CD4-positive, alpha-beta T cell treated with Interferon alpha-2 for 1 hour (primary cell): ENCODE measurements around the gene JMJD6.
"Not testable (repeated sequence)": the region's sequence is repeated elsewhere in the genome, so short reads cannot be mapped to it uniquely, and the experiment has no call there.

Experiments
- DNase-seq, 2 donors: peaks; one replicate each; pipeline ENCODE4 v3.0.0-alpha.2; 2020 to 2022

Gene JMJD6

DNA sequence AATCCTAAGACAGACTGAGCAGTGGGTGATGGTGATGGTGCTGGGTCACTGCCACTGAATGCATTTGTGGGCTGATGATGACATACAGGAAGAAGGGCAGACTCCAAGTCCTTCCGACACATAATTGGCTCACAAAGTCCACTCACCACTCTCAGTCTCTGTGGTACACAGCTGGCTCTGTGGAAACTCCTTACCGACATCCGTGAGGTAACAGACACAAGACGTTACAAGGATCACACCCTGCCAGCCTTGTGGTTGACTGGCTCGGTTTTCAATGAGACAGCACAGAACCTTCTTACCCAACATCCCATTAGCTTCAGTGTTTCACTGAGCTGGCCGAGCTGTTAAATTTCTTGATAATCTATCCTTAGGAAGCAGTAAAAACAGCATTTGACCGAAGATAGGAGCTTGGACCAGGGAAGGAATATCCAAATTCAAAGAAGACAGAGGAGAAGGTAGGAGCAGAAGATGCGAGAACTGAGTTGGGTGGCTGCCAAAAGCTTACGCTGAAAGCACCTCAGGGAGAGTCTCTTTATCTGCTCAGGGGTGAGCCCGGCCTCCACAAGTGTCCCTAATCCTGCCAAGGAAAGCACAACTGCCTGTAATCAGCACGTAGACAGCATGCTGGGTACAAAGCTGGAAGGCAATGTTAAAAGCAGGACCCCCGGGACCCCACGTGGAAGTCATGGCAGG lies 10.1 kb downstream of the JMJD6 start:
- DNase-seq = peak; percentile 86 to 87

DNA sequence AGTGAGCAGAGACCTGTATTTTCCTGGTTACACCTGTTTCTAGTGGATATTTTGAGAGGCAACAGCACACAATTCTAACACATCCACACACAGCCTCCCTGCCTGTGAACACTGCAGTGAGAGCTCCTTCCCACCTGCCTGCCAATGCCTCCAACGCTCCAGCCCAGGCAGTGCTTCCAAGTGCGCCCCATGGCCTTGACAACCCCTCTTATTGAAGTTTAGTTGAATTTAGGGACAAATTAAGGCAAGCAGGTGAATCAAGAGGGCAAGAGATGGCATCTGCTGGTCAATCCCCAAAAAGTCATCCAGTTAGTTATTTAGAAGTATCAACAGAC lies 10.9 kb downstream of the JMJD6 start:
- no peak for DNase-seq

DNA sequence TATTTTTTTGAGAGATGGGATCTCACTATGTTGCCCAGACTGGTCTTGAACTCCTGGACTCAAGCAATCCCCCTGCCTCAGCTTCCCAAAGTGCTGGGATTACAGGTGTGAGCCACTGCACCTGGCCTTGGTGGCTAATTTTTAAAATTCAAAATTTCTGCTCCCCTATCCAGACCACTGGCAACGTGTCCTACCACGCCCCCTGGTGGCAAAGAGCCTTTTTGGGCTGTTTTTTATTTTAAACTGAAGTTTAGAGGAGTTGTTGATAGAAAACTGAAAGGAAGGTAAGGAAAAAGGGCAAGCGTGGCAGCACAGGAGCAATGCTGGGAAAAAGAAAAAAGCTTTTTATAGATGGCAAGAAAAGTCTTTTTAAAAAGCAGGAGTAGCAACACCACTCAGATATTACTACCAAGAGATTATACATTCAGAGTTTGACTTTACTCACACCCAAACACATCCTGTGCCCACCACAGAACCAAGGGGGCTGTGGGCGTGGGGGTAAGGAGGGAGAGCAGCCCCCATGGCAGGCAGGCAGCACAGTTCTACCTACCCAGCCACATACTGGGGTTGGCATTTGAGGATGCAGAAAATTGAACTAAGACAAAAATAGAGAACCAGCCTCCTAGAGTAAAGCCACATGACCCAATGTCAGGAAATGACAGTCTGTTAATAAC lies 11.4 kb downstream of the JMJD6 start:
- peak; percentile 68 to 81 for DNase-seq

DNA sequence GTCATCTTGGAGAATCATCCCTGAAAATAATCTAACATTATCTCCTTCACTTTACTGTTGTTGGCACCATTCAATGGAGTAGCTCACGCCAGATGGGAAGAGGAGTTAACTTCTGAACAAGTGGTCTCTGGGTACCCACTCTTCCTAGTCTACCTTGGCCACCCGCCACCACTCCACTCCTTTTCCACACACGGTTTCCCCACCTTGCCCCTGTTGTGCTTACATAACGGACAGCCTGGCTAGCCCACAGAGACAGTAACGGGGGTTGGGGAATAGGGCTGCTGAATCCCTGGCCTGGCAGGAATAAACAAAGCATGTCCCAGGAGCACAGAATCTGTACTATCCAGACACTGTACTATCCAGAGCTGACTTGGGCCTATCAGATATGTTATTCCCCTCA lies 12.1 kb downstream of the JMJD6 start:
- DNase-seq = no peak

DNA sequence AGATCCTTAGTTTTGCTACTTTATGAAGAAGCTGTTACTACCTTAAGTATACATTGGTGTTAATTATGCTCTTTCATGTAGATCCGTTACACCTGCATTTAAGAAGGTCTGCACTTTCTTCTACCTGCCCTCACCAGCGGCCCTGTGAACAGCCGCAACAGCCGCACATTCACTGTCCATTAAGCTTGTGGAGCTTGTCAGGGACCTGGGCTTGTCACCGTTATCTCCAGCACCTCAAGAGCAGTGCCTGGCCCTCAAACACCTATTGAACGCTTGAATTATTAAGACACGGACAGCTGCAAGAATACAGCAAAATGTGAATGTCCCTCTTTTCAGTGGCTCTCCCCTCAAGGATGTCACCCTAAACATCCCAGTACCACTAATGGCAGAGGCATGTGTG lies 12.6 kb downstream of the JMJD6 start:
- no peak for DNase-seq

DNA sequence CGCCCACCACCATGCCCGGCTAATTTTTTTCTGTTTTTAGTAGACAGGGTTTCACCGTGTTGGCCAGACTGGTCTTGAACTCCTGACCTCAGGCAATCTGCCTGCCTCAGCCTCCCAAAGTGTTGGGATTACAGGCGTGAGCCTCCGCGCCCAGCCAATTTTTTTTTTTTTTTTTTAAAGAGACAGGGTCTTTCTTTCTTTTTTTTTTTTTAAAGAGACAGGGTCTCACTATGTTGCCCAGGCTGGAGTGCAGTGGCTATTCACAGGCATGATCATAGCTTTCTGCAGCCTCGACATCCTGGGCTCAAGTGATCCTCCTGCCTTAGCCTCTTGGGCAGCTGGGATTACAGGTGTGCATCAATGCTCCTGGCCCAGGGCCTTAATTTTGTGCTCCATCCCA lies 14.1 kb downstream of the JMJD6 start:
- DNase-seq = not testable (repeated sequence)

DNA sequence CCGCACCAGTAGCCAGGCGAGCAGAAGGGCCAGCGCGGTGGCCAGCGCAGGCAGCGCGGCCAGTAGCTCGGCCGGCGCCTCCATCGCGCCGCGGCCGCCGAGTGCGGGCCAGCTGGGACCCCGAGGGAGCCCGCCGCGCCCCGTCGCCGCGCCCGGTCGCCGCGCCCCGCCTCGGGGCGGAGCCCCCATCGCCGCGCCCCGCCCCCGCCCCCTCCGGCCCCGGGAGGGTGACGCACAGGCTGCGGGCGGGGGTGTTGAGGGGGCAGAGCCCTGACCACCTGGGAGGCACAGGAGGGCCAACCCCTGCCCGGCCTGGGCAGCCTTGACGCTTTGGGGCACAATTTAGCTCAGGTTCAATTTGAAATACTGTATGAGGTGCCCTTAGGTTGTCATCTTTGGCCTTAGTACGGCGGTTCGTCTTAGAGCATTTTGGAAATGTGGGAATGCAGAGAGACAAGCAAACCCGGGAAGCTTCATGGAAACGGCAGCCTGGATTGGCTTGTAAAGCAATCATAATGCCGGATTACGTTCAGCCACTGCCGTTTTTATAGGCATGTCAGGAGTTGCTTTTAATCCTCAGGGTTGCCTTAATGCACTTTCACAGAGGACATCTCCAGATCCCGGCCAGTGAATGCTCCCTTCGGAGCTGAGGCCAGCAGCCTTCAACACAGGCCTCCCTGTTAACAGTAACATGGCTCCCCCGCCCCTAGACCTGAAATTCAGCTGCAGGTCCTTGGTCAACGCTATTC lies 15.4 kb downstream of the JMJD6 start, which contains the start of gene MXRA7:
MXRA7 (minus strand) TSS at position 103 of the 749 bp plus-strand sequence; CDS start at position 84, 19 bp downstream.
- peak; percentile 57 to 70 for DNase-seq

DNA sequence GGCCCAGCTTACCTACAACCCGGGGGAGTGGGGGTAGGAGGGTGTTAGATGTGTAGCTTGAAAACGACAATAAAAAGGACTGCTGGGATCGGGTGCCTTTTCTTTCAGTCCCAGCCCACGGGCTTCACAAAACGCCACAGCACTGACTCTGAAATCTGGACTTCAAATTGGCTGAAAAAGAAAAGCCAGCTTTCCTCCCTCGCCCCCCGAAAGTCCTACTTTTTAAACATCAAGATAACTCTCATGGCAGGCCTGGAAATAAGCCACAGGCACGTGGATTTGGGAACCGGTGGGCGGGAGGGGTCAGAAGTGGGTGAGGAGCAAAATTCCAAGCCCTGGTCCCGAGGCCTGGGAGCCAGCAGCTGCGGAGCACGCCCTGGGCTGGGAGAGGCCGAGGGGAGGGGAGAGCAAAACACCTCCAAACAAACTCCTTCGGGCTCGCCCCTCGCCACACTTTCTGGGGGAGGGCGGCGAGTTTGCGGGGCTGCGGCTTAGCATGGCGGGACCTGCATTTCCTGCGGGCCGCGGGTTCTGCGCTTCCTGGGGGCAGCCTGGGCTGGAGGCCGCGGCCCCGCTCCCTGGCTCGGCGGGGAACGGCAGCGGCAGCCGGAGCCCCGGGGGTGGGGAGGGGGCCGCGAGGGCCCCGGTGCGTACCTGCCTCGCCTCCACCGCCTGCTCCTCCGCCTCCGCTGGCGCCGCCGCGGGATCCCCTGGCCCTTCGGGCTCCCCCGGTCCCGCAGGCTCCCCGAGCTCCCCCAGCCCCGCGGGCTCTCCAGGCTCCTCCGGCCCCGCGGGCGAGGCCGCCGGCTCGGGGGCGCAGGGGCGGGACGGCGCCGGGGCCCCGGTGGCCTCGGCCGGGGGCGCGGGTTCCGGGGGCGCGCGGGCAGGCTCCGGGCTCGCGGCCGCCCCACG lies 16.2 kb downstream of the JMJD6 start:
- DNase-seq = peak in 1 of 2 donors; percentile 12

DNA sequence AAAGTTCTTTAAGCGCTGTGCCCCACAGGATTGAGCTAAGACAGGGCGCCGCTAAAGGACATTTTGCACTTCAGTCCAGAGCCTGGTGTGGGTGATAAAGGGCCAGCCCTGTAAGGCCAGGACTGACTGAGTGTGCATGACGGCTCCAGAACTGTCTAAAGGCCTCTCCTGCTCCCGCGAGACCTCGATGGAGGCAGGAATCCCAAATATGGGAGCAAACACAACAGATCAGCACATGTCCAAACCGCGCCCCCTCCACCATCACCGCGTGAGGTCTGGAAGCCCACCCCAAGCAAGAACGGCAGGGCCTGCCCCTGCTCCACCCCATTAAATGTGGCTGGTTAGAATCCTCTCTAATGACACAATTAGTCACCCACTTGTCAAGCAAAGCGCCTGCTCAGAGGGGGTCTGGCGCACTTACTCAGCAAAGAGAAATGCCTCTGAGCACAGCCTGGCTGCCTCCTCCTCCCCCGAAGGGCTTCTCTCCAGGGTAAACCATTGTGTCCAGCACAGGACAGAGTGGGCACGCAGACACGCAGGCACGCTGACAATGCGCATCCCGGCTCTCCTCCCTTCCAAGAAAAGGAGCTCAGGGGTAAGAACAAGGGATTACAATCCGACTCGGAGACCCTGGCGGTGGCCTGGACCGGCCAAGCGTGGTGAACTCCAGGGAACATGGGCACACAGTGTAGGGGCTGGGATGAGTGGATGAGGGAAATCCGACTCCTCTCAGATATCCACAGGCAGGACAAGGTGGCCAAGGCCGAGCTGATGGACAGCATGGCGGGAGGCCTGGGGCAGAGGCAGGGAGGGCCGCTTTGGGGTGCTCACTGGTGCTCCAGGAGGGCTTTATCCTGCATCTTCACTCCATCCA lies 17.1 kb downstream of the JMJD6 start:
- DNase-seq = no peak

DNA sequence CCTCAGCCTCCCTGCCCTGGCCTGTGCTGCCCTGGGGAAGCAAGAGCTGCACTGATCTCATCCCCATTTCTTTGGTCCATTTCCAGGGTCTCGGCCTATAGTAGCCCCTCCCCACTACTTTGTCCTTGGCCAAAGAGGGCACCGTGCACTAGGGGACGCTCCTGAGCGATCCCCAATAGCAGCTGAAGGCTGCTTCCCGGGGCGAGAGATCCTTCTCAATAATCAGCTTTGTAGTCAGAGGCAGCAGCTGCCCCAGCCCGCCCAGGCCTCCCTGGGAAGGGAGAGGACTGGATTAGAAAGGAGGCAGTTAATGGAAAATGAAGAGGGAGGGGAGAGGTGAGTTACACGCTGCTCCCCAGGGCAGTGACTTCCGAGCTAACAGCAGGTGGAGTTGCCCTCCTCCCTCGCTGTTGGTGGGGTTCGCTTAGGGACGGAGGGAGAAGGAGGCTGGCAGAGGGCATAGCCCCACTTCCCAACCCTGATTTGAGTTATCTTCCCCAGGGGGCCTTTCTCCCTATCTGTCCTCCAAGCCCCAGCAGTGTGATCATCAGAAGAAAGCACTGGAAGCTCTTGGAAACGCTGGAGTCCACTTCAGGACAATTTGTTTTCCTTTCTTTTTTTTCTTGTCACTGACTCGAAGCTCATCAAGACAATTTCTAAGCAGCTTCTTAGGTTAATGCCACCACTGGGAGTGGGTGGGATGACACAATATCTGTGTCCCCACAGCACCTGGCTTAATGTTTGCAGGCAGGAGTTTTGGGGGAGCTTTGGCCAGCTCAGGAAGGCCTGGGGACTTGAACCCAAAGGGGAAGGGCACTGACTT lies 18.2 kb downstream of the JMJD6 start:
- DNase-seq = no peak

DNA sequence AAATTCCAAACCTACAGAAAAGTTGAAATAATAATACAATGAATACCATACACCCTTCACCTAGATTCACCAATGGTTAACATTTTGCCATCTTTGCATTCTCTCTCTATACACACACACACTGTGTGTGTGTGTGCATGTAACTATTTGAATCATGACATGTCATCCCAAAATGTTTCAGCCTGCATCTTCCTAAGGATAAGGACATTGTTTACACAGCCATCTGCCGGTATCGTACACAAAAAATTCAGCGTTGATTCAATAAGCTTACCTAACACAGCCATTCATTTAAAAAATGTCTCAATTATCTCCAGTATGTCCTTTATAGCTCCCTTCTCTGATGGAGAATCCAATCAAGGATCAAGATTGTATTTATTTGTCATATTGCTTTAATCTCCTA lies 19.6 kb downstream of the JMJD6 start:
- DNase-seq = no peak

DNA sequence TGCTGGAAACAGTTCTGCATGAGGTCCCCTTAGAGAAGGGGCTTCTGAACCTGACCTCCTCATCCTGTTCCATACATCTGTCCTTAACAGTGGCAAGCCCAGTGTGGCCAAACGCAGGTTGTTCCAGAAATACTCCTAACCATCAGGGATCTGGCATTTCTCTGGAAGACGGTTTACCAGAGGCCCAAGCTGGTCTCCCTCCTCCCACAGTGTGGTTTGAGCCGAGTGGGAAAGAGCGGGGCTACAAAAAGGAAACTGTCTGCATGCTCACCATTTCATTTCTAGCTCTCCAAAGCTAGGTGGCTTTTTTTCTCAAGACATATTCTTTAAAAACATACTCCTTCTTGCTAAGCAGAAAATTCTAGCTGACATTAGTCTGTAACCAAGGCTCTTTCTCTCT lies 21.6 kb downstream of the JMJD6 start:
- DNase-seq = no peak

DNA sequence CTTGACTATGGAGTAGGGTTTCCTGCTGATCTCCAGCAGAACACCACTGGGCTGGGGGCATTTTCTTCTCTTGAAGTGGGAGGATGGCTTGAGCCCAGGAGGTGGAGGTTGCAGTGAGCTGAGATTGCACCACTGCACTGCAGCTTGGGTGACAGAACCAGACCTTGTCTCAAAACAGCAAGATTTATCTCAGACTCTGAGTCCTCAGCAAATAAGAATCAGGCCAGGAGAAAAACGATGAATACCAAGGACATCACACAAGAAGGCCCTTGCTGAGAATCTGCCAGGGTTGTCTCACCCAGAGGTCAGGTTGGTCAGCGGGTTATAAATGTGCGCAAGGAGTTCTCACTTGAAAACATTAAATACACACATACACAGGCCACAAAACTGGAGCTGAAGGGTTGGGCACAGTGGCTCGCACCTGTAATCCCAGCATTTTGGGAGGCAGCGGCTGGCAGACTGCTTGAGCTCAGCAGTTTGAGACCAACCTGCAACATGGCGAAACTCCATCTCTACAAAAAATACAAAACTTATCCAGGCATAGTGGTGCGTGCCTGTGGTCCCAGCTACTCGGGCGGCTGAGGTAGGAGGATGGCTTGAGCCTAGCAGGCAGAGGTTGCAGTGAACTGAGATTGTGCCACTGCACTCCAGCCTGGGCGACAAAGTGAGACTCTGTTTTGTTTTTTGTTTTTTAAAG lies 23.3 kb downstream of the JMJD6 start:
- no peak for DNase-seq

DNA sequence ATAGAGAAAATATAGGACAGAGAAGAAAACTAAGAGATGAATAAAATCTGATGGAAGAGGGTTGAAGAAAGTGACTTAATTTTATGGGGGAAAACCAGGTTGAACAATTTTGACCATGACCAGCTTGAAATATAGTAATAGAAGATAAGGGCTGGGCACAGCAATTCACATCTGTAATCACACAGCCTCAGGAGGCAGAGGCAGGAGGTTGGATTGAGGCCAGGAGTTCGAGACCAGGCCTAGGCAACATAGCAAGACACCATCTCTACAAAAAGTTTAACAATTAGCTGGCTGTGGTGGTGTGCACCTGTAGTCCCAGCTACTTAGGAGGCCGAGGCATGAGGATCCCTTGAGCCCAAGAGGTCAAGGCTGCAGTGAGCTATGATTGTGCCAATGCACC lies 24.3 kb downstream of the JMJD6 start:
- no peak for DNase-seq

DNA sequence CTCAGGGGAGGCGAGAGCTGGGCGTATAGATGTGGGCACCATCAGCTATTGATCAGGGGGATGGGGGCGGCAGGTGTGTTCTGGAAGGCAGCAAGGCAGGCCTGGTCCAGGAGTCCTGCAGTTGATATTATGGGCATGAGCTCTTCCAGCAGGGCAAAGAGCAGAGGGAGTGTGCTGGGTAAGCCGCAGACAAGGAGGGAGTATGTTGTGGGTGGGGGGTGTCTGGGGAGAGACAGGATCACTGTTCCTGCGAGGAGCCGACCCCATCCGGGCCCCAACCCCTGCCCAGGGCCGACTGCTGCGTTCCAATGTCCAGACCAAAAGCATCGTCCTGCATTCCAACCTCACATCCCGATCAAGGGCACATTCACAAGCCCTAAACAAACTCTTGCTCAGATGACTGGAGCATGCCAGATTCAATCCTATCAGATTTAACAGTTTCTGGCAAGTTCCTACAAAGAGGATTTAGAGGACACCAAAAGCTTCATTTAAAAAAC lies 24.9 kb downstream of the JMJD6 start:
- DNase-seq = no peak

DNA sequence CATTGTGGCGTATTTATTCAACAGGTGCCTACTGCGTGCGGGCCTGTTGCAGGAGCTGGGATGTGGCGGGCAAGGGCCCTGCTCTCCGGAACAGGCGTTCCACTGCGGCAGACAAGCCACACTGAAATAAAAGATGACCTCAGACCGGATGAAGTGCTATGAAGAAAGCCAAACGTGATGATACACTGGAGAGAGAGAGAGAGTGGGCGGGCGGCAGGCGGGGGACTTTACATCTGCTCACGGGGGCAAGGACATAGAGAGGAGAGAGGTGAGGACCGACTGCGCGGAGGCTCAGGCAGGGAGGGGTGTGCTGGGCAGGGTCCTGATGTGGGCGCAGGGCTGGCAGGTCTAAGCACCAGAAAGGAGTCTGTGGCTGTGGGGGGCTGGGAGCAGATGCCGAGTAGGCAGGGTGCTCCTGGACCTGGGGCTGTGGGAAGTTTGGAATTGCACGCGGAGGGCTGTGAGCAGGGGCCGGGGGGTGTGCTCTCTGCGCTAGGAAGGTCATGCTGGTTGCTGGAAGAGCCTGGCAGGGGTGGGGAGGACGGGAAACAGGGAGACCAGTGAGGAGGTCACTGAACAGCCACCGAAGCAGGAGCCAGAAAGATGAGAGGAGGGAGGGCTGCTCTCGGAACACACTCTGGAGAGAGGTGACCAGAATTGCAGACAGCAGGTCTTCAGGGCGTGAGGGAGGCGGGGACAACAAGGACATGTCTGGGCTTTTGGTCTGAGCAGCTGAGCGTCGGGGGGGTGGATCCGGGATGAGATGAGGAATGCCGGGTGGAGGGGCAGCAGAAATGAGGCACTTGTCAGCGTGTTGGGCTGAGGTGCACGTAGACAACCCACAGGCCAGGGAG lies 25.6 kb downstream of the JMJD6 start:
- DNase-seq = peak in 1 of 2 donors; percentile 46

DNA sequence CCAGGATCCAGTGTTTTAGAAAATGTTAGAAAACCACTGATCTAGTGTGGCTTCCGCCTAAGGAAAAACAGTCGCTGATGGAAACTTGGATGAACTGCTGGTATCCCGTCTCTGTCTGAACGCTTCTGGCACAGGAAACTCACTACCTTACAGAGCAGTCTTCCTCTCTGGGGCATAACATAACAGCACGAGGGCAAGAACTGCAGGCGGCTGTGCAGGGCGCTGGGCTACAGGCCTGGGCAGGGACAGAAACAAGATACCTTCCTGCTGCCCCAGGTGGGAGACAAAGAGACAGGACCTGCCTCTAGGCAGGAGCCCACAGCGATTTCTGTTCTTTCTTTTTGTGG lies 26.2 kb downstream of the JMJD6 start:
- DNase-seq = no peak

DNA sequence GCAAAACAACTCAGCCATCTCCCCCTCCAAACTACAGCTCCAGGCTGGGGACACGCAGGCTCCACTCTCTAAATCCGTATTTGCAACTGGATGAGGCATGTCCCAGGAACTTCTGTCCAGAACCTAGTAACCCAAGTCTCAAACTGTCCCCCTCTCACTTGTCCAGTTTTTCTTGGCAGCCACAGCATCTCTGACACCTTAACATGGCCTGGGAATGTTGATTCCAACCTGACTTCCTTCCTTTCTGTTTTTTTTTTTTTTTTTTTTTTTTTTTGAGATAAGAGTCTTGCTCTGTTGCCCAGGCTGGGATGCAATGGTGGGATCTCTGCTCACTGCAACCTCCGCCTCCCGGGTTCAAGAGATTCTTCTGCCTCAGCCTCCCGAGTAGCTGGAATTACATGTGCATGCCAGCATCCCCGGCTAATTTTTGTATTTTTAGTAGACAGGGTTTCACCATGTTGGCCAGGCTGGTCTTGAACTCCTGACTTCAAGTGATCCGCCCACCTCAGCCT lies 27.9 kb downstream of the JMJD6 start:
- not testable (repeated sequence) for DNase-seq
